ENCODE measurements around the gene CUEDC1. TPM values are rescaled to one million over a fixed set of nuclear protein-coding genes. Genes with fewer than 3 reads are reported as not detected.
A peak's percentile ranks its signal among the peaks of the same experiment; 100 is the strongest.

The CUEDC1 gene
- total and polyA plus RNA-seq, 3 experiments from 2014 or later = 0.33 to 0.73 TPM; not detected in 1

GRCh38 chr17:57889892-57890856, 65.0 kb downstream of the CUEDC1 start:
- peaks cover 11 to 18% of the 10 kb centered on the region in 2 donors for H3K27me3 Mint-ChIP-seq
- ChIA-PET CTCF (interaction anchor here (0.8 to 6.4 kb wide), 5 partner anchors 10 to 224 kb away, joined by 3 to 53 read pairs (median 3); no protein-coding TSS in a partner anchor), POLR2A (no interaction called here)
- H3K4me1 Mint-ChIP-seq = peaks cover 0 to 5% (median 3%) of the 10 kb centered on the region in 3 donors
- H3K36me3 ChIP-seq (ENCODE audit: insufficient read depth, low read length) = no peaks in the 10 kb centered on the region
- no peak overlapping the region for H3K27ac Mint-ChIP-seq
- no peaks in the 10 kb centered on the region for H3K9me3 Mint-ChIP-seq
- no peaks in the 10 kb centered on the region for H3K9me3 ChIP-seq (ENCODE audit: low read length)
- no peak overlapping the region for H3K4me3 Mint-ChIP-seq
- peaks cover 7% of the 10 kb centered on the region for H3K4me1 ChIP-seq (ENCODE audit: insufficient read depth, low read length)
- no peak for DNase-seq
- H3K4me3 ChIP-seq (ENCODE audit: low read length) = no peak overlapping the region
- peaks cover 3% of the 10 kb centered on the region for H3K27me3 ChIP-seq (ENCODE audit: insufficient read depth, low read length, poor library complexity, severe bottlenecking)
- no peak overlapping the region for H3K27ac ChIP-seq (ENCODE audit: low read depth, low read length)
- no peaks in the 10 kb centered on the region for H3K36me3 Mint-ChIP-seq

- peaks cover 11 to 18% of the 10 kb centered on the region in 2 donors for H3K27me3 Mint-ChIP-seq
- H3K4me1 Mint-ChIP-seq = peaks cover 0 to 5% (median 3%) of the 10 kb centered on the region in 3 donors
- Histone ChIP-seq H3K4me3 (ENCODE audit: low read length) (no peak overlapping the region), H3K27me3 (ENCODE audit: insufficient read depth, low read length, poor library complexity, severe bottlenecking) (peaks cover 3% of the 10 kb centered on the region), H3K9me3 (ENCODE audit: low read length) (no peaks in the 10 kb centered on the region), H3K27ac (ENCODE audit: low read depth, low read length) (no peak overlapping the region), H3K36me3 (ENCODE audit: insufficient read depth, low read length) (no peaks in the 10 kb centered on the region), H3K4me1 (ENCODE audit: insufficient read depth, low read length) (peaks cover 7% of the 10 kb centered on the region)
- H3K9me3 Mint-ChIP-seq = no peaks in the 10 kb centered on the region
- CTCF ChIA-PET = no interaction called here
- no peak for DNase-seq
- no peak overlapping the region for H3K27ac Mint-ChIP-seq
- no peak overlapping the region for H3K4me3 Mint-ChIP-seq
- no peaks in the 10 kb centered on the region for H3K36me3 Mint-ChIP-seq
- POLR2A ChIA-PET = interaction anchor here (1.3 kb wide), 1 partner anchor 108 kb away, joined by 3 read pairs; no protein-coding TSS in a partner anchor
These were observed 66.0 kb downstream of the CUEDC1 start for GRCh38 chr17:57889252-57889651.

GRCh38 chr17:57888311-57889216, 66.6 kb downstream of the CUEDC1 start:
- DNase-seq = no peak
- Histone ChIP-seq H3K27ac (ENCODE audit: low read depth, low read length) (no peak overlapping the region), H3K27me3 (ENCODE audit: insufficient read depth, low read length, poor library complexity, severe bottlenecking) (peaks cover 3% of the 10 kb centered on the region), H3K36me3 (ENCODE audit: insufficient read depth, low read length) (no peaks in the 10 kb centered on the region), H3K9me3 (ENCODE audit: low read length) (no peaks in the 10 kb centered on the region), H3K4me1 (ENCODE audit: insufficient read depth, low read length) (peaks cover 7% of the 10 kb centered on the region), H3K4me3 (ENCODE audit: low read length) (no peak overlapping the region)
- Mint-ChIP-seq H3K36me3 (no peaks in the 10 kb centered on the region), H3K27me3 (peaks cover 7 to 18% of the 10 kb centered on the region in 2 donors), H3K9me3 (no peaks in the 10 kb centered on the region), H3K4me3 (no peak overlapping the region), H3K27ac (no peak overlapping the region), H3K4me1 (peaks cover 0 to 5% (median 3%) of the 10 kb centered on the region in 3 donors)
- CTCF ChIA-PET = no interaction called here
- POLR2A ChIA-PET = interaction anchor here (1.3 kb wide), 1 partner anchor 108 kb away, joined by 3 read pairs; no protein-coding TSS in a partner anchor

GRCh38 chr17:57887161-57887560, 68.1 kb downstream of the CUEDC1 start:
- CTCF ChIA-PET = interaction anchor here (1.0 kb wide), 1 partner anchor 112 kb away, joined by 4 read pairs; no protein-coding TSS in a partner anchor
- Histone ChIP-seq H3K9me3 (ENCODE audit: low read length) (no peaks in the 10 kb centered on the region), H3K36me3 (ENCODE audit: insufficient read depth, low read length) (no peaks in the 10 kb centered on the region), H3K27ac (ENCODE audit: low read depth, low read length) (no peak overlapping the region), H3K4me3 (ENCODE audit: low read length) (no peak overlapping the region), H3K4me1 (ENCODE audit: insufficient read depth, low read length) (peaks cover 2% of the 10 kb centered on the region), H3K27me3 (ENCODE audit: insufficient read depth, low read length, poor library complexity, severe bottlenecking) (peaks cover 3% of the 10 kb centered on the region)
- no peak overlapping the region for H3K4me3 Mint-ChIP-seq
- peak overlapping the region in 1 of 8 donors; percentile 44 for H3K27ac Mint-ChIP-seq
- peaks cover 11 to 14% of the 10 kb centered on the region in 2 donors for H3K27me3 Mint-ChIP-seq
- H3K36me3 Mint-ChIP-seq = no peaks in the 10 kb centered on the region
- POLR2A ChIA-PET = interaction anchor here (0.7 kb wide), 1 partner anchor 26 kb away, joined by 7 read pairs; no protein-coding TSS in a partner anchor
- peaks cover 0 to 2% (median 0%) of the 10 kb centered on the region in 5 donors for H3K9me3 Mint-ChIP-seq
- no peaks in the 10 kb centered on the region for H3K4me1 Mint-ChIP-seq
- DNase-seq = no peak

- Histone ChIP-seq H3K27me3 (ENCODE audit: insufficient read depth, low read length, poor library complexity, severe bottlenecking) (peaks cover 3% of the 10 kb centered on the region), H3K36me3 (ENCODE audit: insufficient read depth, low read length) (no peaks in the 10 kb centered on the region), H3K4me1 (ENCODE audit: insufficient read depth, low read length) (no peaks in the 10 kb centered on the region), H3K9me3 (ENCODE audit: low read length) (no peaks in the 10 kb centered on the region), H3K27ac (ENCODE audit: low read depth, low read length) (no peak overlapping the region), H3K4me3 (ENCODE audit: low read length) (no peak overlapping the region)
- no peak overlapping the region for H3K27ac Mint-ChIP-seq
- CTCF ChIA-PET = no interaction called here
- peaks cover 0 to 2% (median 0%) of the 10 kb centered on the region in 5 donors for H3K9me3 Mint-ChIP-seq
- H3K36me3 Mint-ChIP-seq = no peaks in the 10 kb centered on the region
- no peak for DNase-seq
- POLR2A ChIA-PET = no interaction called here
- H3K4me1 Mint-ChIP-seq = no peaks in the 10 kb centered on the region
- H3K27me3 Mint-ChIP-seq = peaks cover 4 to 11% of the 10 kb centered on the region in 2 donors
- no peak overlapping the region for H3K4me3 Mint-ChIP-seq
These were observed 69.2 kb downstream of the CUEDC1 start for GRCh38 chr17:57886020-57886419.

- Histone ChIP-seq H3K9me3 (ENCODE audit: low read length) (no peaks in the 10 kb centered on the region), H3K36me3 (ENCODE audit: insufficient read depth, low read length) (no peaks in the 10 kb centered on the region), H3K27me3 (ENCODE audit: insufficient read depth, low read length, poor library complexity, severe bottlenecking) (peaks cover 3% of the 10 kb centered on the region), H3K27ac (ENCODE audit: low read depth, low read length) (no peak overlapping the region), H3K4me3 (ENCODE audit: low read length) (no peak overlapping the region), H3K4me1 (ENCODE audit: insufficient read depth, low read length) (no peaks in the 10 kb centered on the region)
- H3K4me1 Mint-ChIP-seq = no peaks in the 10 kb centered on the region
- H3K27me3 Mint-ChIP-seq = peaks cover 8 to 11% of the 10 kb centered on the region in 2 donors
- peaks cover 0 to 2% (median 0%) of the 10 kb centered on the region in 5 donors for H3K9me3 Mint-ChIP-seq
- H3K4me3 Mint-ChIP-seq = no peak overlapping the region
- ChIA-PET CTCF (no interaction called here), POLR2A (no interaction called here)
- H3K36me3 Mint-ChIP-seq = no peaks in the 10 kb centered on the region
- no peak for DNase-seq
- H3K27ac Mint-ChIP-seq = no peak overlapping the region
These were observed 69.9 kb downstream of the CUEDC1 start for GRCh38 chr17:57885148-57885915.

- CTCF ChIA-PET = no interaction called here
- peaks cover 6 to 24% of the 10 kb centered on the region in 2 donors for H3K27me3 Mint-ChIP-seq
These were observed 73.3 kb downstream of the CUEDC1 start for GRCh38 chr17:57881783-57882351.

More at GRCh38 chr17:57881783-57882351, 73.3 kb downstream of the CUEDC1 start:
- no peak overlapping the region for H3K4me3 Mint-ChIP-seq
- POLR2A ChIA-PET = no interaction called here
- peaks cover 5 to 7% (median 5%) of the 10 kb centered on the region in 3 donors for H3K4me1 Mint-ChIP-seq
- Histone ChIP-seq H3K36me3 (ENCODE audit: insufficient read depth, low read length) (no peaks in the 10 kb centered on the region), H3K9me3 (ENCODE audit: low read length) (no peaks in the 10 kb centered on the region), H3K4me3 (ENCODE audit: low read length) (no peak overlapping the region), H3K4me1 (ENCODE audit: insufficient read depth, low read length) (peaks cover 4% of the 10 kb centered on the region), H3K27me3 (ENCODE audit: insufficient read depth, low read length, poor library complexity, severe bottlenecking) (no peaks in the 10 kb centered on the region), H3K27ac (ENCODE audit: low read depth, low read length) (no peak overlapping the region)
- no peak for DNase-seq
- H3K27ac Mint-ChIP-seq = no peak overlapping the region
- H3K36me3 Mint-ChIP-seq = no peaks in the 10 kb centered on the region
- H3K9me3 Mint-ChIP-seq = peaks cover 0 to 2% (median 0%) of the 10 kb centered on the region in 5 donors

Data from CD8-positive, alpha-beta memory T cell (primary cell).